ENCODE measurements around the gene CNBP. TPM values are rescaled to one million over a fixed set of nuclear protein-coding genes. Genes with fewer than 3 reads are reported as not detected.

CNBP gene
- total and polyA plus RNA-seq, 7 donors = 423 to 850 (median 754) TPM

- Histone ChIP-seq H3K4me1 (peaks cover 44% of the 10 kb centered on the region), H3K9me3 (no peaks in the 10 kb centered on the region), H3K27ac (peak overlapping the region; percentile 100), H3K36me3 (ENCODE audit: insufficient read depth in 1 of 2, low read depth in 1 of 2) (no peaks in the 10 kb centered on the region), H3K4me3 (peak overlapping the region; percentile 97), H3K27me3 (ENCODE audit: insufficient read depth in 3 of 3, low read length in 2 of 3) (no peaks in the 10 kb centered on the region)
- ATAC-seq (peak; percentile 22 to 42 (median 32)), DNase-seq (peak in 1 of 2 donors; percentile 40)
- WGBS, 3 donors = 0 to 1% (median 1%) methylated on average over 5 of the region's 5 CpGs
- no peak for TF ChIP-seq CTCF (IDR thresholded peaks at IDR 0.05)
- intact Hi-C loops (cut with DNase I) = loop anchor here (5.0 kb wide), 2 partner anchors 43 to 63 kb away; partner anchors contain the start of gene COPG1 (in 2 of the 2)
Measured at GRCh38 chr3:129184396-129184657, 631 bp upstream of the CNBP start.

GRCh38 chr3:129182390-129183185 is 1.1 kb downstream of the CNBP start:
- TF ChIP-seq CTCF (IDR thresholded peaks at IDR 0.05) = no peak
- H3K27me3 ChIP-seq (ENCODE audit: insufficient read depth in 3 of 3, low read length in 2 of 3) = no peaks in the 10 kb centered on the region
- ATAC-seq (peak; percentile 6 to 26 (median 22)), DNase-seq (no peak)
- H3K27ac ChIP-seq = peak overlapping the region; percentile 100
- 0 to 1% (median 0%) methylated on average over 24 of the region's 24 CpGs for WGBS, 3 donors
- H3K4me1 ChIP-seq = peaks cover 52% of the 10 kb centered on the region
- no peaks in the 10 kb centered on the region for H3K9me3 ChIP-seq
- H3K4me3 ChIP-seq = peak overlapping the region; percentile 97
- peaks cover 0 to 16% of the 10 kb centered on the region in 2 donors for H3K36me3 ChIP-seq (ENCODE audit: insufficient read depth in 1 of 2, low read depth in 1 of 2)
- intact Hi-C loops (cut with DNase I) = loop anchor here (1.0 to 5.0 kb wide), 3 partner anchors 43 to 65 kb away; partner anchors contain the start of gene COPG1 (in 2 of the 2)

- Histone ChIP-seq H3K4me1 (peaks cover 60% of the 10 kb centered on the region), H3K27me3 (ENCODE audit: insufficient read depth in 3 of 3, low read length in 2 of 3) (no peaks in the 10 kb centered on the region), H3K4me3 (peak overlapping the region; percentile 97), H3K9me3 (no peaks in the 10 kb centered on the region), H3K27ac (peak overlapping the region; percentile 100), H3K36me3 (ENCODE audit: insufficient read depth in 1 of 2, low read depth in 1 of 2) (peaks cover 4 to 24% of the 10 kb centered on the region in 2 donors)
- DNase-seq (no peak), ATAC-seq (no peak)
- intact Hi-C loops (cut with DNase I) = loop anchor here (1.0 to 5.0 kb wide), 3 partner anchors 43 to 65 kb away; partner anchors contain the start of gene COPG1 (in 2 of the 2)
- 6 to 21% (median 14%) methylated on average over 3 of the region's 3 CpGs for WGBS, 3 donors
- no peak for TF ChIP-seq CTCF (IDR thresholded peaks at IDR 0.05)
Measured at GRCh38 chr3:129181819-129182218, 1.9 kb downstream of the CNBP start.

- no peaks in the 10 kb centered on the region for H3K9me3 ChIP-seq
- peak in 3 of 4 donors; percentile 22 to 39 (median 31) for ATAC-seq
- H3K4me1 ChIP-seq = peaks cover 59% of the 10 kb centered on the region
- 4 to 8% (median 5%) methylated on average over 1 of the region's 1 CpG for WGBS, 3 donors
- intact Hi-C loops (cut with DNase I) = loop anchor here (5.0 kb wide), 2 partner anchors 47 to 67 kb away; partner anchors contain the start of gene COPG1 (in 2 of the 2)
- H3K4me3 ChIP-seq = peak overlapping the region; percentile 97
- no peaks in the 10 kb centered on the region for H3K27me3 ChIP-seq (ENCODE audit: insufficient read depth in 3 of 3, low read length in 2 of 3)
- H3K36me3 ChIP-seq (ENCODE audit: insufficient read depth in 1 of 2, low read depth in 1 of 2) = peaks cover 4 to 24% of the 10 kb centered on the region in 2 donors
- DNase-seq = no peak
- TF ChIP-seq CTCF (IDR thresholded peaks at IDR 0.05) = no peak
- H3K27ac ChIP-seq = peak overlapping the region; percentile 100
Measured at GRCh38 chr3:129180461-129180860, 3.2 kb downstream of the CNBP start.

Measured in psoas muscle (tissue), 8 donors.